Measurements from ENCODE around the gene UBE2J2.

UBE2J2 gene

GRCh38 chr1:1296070-1297061 lies 22.7 kb upstream of the UBE2J2 start:
- no peak for DNase-seq (ENCODE audit: low read depth in 1 of 2, low spot score in 1 of 2)

GRCh38 chr1:1295154-1295923 lies 21.7 kb upstream of the UBE2J2 start:
- DNase-seq (ENCODE audit: low read depth in 1 of 2, low spot score in 1 of 2): no peak

GRCh38 chr1:1294250-1294890 lies 20.7 kb upstream of the UBE2J2 start:
- DNase-seq (ENCODE audit: low read depth in 1 of 2, low spot score in 1 of 2): no peak

GRCh38 chr1:1293263-1294249 lies 19.9 kb upstream of the UBE2J2 start:
- no peak for DNase-seq (ENCODE audit: low read depth in 1 of 2, low spot score in 1 of 2)

GRCh38 chr1:1292851-1293250 lies 19.2 kb upstream of the UBE2J2 start:
- DNase-seq (ENCODE audit: low read depth in 1 of 2, low spot score in 1 of 2): no peak

GRCh38 chr1:1292442-1292779 lies 18.8 kb upstream of the UBE2J2 start:
- DNase-seq (ENCODE audit: low read depth in 1 of 2, low spot score in 1 of 2): no peak

- DNase-seq (ENCODE audit: low read depth in 1 of 2, low spot score in 1 of 2): peak; percentile 37 to 59
Measured at GRCh38 chr1:1291548-1292441, 18.1 kb upstream of the UBE2J2 start.

- DNase-seq (ENCODE audit: low read depth in 1 of 2, low spot score in 1 of 2): no peak
Measured at GRCh38 chr1:1291023-1291528, 17.4 kb upstream of the UBE2J2 start.

GRCh38 chr1:1290238-1290731 lies 16.6 kb upstream of the UBE2J2 start:
- DNase-seq (ENCODE audit: low read depth in 1 of 2, low spot score in 1 of 2): peak in 1 of 2 donors; percentile 60

- no peak for DNase-seq (ENCODE audit: low read depth in 1 of 2, low spot score in 1 of 2)
Measured at GRCh38 chr1:1287288-1288110, 13.8 kb upstream of the UBE2J2 start.

GRCh38 chr1:1286313-1287261 lies 12.9 kb upstream of the UBE2J2 start:
- no peak for DNase-seq (ENCODE audit: low read depth in 1 of 2, low spot score in 1 of 2)

- DNase-seq (ENCODE audit: low read depth in 1 of 2, low spot score in 1 of 2): no peak
Measured at GRCh38 chr1:1285611-1286311, 12.1 kb upstream of the UBE2J2 start.

GRCh38 chr1:1285102-1285571 lies 11.5 kb upstream of the UBE2J2 start:
- no peak for DNase-seq (ENCODE audit: low read depth in 1 of 2, low spot score in 1 of 2)

- DNase-seq (ENCODE audit: low read depth in 1 of 2, low spot score in 1 of 2): no peak
Measured at GRCh38 chr1:1284221-1285101, 10.8 kb upstream of the UBE2J2 start.

- no peak for DNase-seq (ENCODE audit: low read depth in 1 of 2, low spot score in 1 of 2)
Measured at GRCh38 chr1:1283821-1284220, 10.2 kb upstream of the UBE2J2 start.

Data from stimulated activated CD4-positive, alpha-beta T cell treated with anti-CD3 and anti-CD28 coated beads, Interleukin-15, amount 100 ng/mL, for 1 hour (primary cell).